Activated B cell treated with CpG ODN at 0.5 μM for 24 hours (primary cell): ENCODE results near the gene KLHDC10. TPM values are rescaled to one million over a fixed set of nuclear protein-coding genes. Genes with fewer than 3 reads are reported as not detected.

ENCODE experiments used
- ATAC-seq: fragments of 200-7000 bp; cut with Tn5 transposase; one replicate; pipeline ENCODE4 v1.10.0; 2021; ENCODE audit warnings: low read depth, mild to moderate bottlenecking, moderate library complexity
- CTCF ChIA-PET: fragments of 350-600 bp; sonication (Branson Sonifier 250); formaldehyde crosslinking; loops from one replicate; lab custom pipeline; 2021; ENCODE audit warnings: antibody characterized with exemption; lab: Charles Lee
- POLR2A ChIA-PET: fragments of 350-600 bp; sonication (Branson Sonifier 250); formaldehyde crosslinking; loops from one replicate; lab custom pipeline; 2021; ENCODE audit warnings: antibody characterized with exemption; lab: Charles Lee
- DNase-seq: peaks from one replicate; pipeline ENCODE4 v3.0.0; 2022
- H3K27ac Mint-ChIP-seq: one replicate; pipeline ENCODE4 v1.8.0; 2020; ENCODE audit warnings: mixed read lengths
- H3K27me3 Mint-ChIP-seq: one replicate; pipeline ENCODE4 v1.8.0; 2021; ENCODE audit warnings: mixed read lengths
- H3K36me3 Mint-ChIP-seq: one replicate; pipeline ENCODE4 v1.8.0; 2021; ENCODE audit warnings: low read depth, mixed read lengths
- H3K4me1 Mint-ChIP-seq: one replicate; pipeline ENCODE4 v1.8.0; 2021; ENCODE audit warnings: mixed read lengths
- H3K4me3 Mint-ChIP-seq: one replicate; pipeline ENCODE4 v1.8.0; 2020; ENCODE audit warnings: mild to moderate bottlenecking, mixed read lengths
- H3K9me3 Mint-ChIP-seq: one replicate; pipeline ENCODE4 v1.8.0; 2020; ENCODE audit warnings: mixed read lengths
- intact Hi-C: fragments of 100-400 bp; cut with micrococcal nuclease; formaldehyde crosslinking; loops from one replicate; pipeline ENCODE4 v1.15.1; 2024
- total RNA-seq: library from RNA; stranded (reverse); gene quantifications from 2 replicates; pipeline ENCODE4 v1.2.3, GENCODE V29; 2022
- TF ChIP-seq, protein P1 (sequence below): fragments of 200-600 bp; IDR thresholded peaks from one replicate; pipeline ENCODE4 v1.8.0; 2022; ENCODE audit warnings: antibody characterized with exemption, mild to moderate bottlenecking

Gene KLHDC10
- total RNA-seq, 1 donor from 2014 or later: 21.0 TPM

GRCh38 chr7:130162196-130162595 lies 91.9 kb downstream of the KLHDC10 start:
- CTCF ChIA-PET: no interaction called here
- TF ChIP-seq, protein P1, sequence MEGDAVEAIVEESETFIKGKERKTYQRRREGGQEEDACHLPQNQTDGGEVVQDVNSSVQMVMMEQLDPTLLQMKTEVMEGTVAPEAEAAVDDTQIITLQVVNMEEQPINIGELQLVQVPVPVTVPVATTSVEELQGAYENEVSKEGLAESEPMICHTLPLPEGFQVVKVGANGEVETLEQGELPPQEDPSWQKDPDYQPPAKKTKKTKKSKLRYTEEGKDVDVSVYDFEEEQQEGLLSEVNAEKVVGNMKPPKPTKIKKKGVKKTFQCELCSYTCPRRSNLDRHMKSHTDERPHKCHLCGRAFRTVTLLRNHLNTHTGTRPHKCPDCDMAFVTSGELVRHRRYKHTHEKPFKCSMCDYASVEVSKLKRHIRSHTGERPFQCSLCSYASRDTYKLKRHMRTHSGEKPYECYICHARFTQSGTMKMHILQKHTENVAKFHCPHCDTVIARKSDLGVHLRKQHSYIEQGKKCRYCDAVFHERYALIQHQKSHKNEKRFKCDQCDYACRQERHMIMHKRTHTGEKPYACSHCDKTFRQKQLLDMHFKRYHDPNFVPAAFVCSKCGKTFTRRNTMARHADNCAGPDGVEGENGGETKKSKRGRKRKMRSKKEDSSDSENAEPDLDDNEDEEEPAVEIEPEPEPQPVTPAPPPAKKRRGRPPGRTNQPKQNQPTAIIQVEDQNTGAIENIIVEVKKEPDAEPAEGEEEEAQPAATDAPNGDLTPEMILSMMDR: no peak
- Mint-ChIP-seq H3K27ac (no peak overlapping the region), H3K27me3 (no peaks in the 10 kb centered on the region), H3K36me3 (peaks cover 74% of the 10 kb centered on the region), H3K9me3 (no peaks in the 10 kb centered on the region), H3K4me3 (no peak overlapping the region), H3K4me1 (no peaks in the 10 kb centered on the region)
- DNase-seq (no peak), ATAC-seq (no peak)
- intact Hi-C loops: no loop called here
- POLR2A ChIA-PET: no interaction called here

GRCh38 chr7:130174237-130174959 lies 104.1 kb downstream of the KLHDC10 start:
- POLR2A ChIA-PET: no interaction called here

DNA sequence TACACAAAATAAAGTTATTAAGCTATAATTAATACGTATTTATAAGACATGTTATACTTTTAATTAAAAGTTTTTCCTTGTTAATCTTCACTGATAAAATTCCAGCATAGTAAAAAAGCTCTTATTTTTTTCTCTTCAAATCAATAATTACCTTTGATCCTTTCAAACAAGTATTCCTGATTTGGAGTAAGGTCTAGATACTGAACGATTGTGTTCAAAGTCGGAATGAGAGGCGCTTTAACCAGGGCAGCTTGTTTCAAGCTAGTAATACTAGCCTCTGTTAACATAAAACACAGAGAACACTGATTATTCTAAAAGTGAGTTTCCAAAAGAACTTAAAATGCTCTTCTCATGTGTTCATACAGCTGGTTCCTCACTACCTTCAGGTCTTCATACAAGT lies 107.9 kb downstream of the KLHDC10 start:
- Mint-ChIP-seq H3K27me3 (no peaks in the 10 kb centered on the region), H3K4me1 (no peaks in the 10 kb centered on the region), H3K4me3 (no peak overlapping the region), H3K27ac (no peak overlapping the region), H3K36me3 (peaks cover 66% of the 10 kb centered on the region), H3K9me3 (no peaks in the 10 kb centered on the region)
- TF ChIP-seq, protein P1: no peak
- intact Hi-C loops: no loop called here
- ATAC-seq (no peak), DNase-seq (no peak)
- CTCF ChIA-PET: no interaction called here
- POLR2A ChIA-PET: interaction anchor here (0.8 kb wide), 1 partner anchor 27 kb away, joined by 3 read pairs; the partner anchor contains the start of gene TMEM209

More at GRCh38 chr7:130174237-130174959, 104.1 kb downstream of the KLHDC10 start:
- Mint-ChIP-seq H3K4me1 (no peaks in the 10 kb centered on the region), H3K36me3 (peaks cover 66% of the 10 kb centered on the region), H3K9me3 (no peaks in the 10 kb centered on the region), H3K4me3 (no peak overlapping the region), H3K27me3 (no peaks in the 10 kb centered on the region), H3K27ac (no peak overlapping the region)
- CTCF ChIA-PET: no interaction called here
- DNase-seq: no peak
- intact Hi-C loops: no loop called here
- no peak for ATAC-seq
- TF ChIP-seq, protein P1: no peak

GRCh38 chr7:130179631-130180030 lies 109.3 kb downstream of the KLHDC10 start:
- POLR2A ChIA-PET: interaction anchor here (0.5 to 0.6 kb wide), 2 partner anchors 29 to 145 kb away, joined by 3 to 6 read pairs; no protein-coding TSS in a partner anchor
- Mint-ChIP-seq H3K9me3 (no peaks in the 10 kb centered on the region), H3K4me3 (no peak overlapping the region), H3K27me3 (no peaks in the 10 kb centered on the region), H3K27ac (no peak overlapping the region), H3K36me3 (peaks cover 65% of the 10 kb centered on the region), H3K4me1 (no peaks in the 10 kb centered on the region)
- DNase-seq (no peak), ATAC-seq (no peak)
- CTCF ChIA-PET: no interaction called here
- intact Hi-C loops: no loop called here
- TF ChIP-seq, protein P1: no peak

DNA sequence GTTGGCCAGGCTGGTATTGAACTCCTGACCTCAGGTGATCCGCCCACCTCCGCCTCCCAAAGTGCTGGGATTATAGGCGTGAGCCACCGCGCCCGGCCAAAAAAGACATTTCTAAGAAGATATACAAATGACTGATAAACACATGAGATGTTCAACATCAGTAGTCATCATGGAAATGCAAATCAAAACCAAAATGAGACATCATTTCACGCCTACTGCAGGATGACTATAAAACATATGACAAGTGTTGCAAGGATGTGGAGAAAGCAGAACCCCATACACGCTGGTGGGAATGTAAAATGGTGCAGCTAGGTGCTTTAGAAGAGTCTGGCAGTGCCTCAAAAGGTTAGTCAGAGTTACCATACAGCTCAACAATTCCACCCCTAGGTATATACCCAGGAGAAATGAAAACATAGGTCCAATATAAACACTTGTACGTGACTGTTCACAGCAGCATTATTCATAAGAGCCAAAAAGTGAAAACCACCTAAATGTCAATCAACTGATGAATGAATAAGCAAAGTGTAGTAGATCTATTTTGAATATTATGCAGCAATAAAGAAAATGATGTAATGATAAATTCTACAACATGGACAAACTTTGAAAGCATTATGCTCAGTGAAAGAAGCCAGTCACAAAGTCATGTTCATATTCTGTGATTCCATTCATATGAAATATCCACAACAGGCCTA lies 110.4 kb downstream of the KLHDC10 start:
- CTCF ChIA-PET: no interaction called here
- Mint-ChIP-seq H3K36me3 (peaks cover 65% of the 10 kb centered on the region), H3K9me3 (no peaks in the 10 kb centered on the region), H3K4me1 (no peaks in the 10 kb centered on the region), H3K27me3 (no peaks in the 10 kb centered on the region), H3K27ac (no peak overlapping the region), H3K4me3 (no peak overlapping the region)
- TF ChIP-seq, protein P1: no peak
- POLR2A ChIA-PET: no interaction called here
- intact Hi-C loops: no loop called here
- no peak for ATAC-seq
- DNase-seq: no peak
